NCI-H2081 (cell line): ENCODE data around the gene GPR108.
A peak's percentile ranks its signal among the peaks of the same experiment; 100 is the strongest.

ENCODE experiments used
- DNase-seq, 2 experiments: peaks; one replicate each; lab custom pipeline; 2025; lab: John Stamatoyannopoulos, UW

Gene GPR108

DNA sequence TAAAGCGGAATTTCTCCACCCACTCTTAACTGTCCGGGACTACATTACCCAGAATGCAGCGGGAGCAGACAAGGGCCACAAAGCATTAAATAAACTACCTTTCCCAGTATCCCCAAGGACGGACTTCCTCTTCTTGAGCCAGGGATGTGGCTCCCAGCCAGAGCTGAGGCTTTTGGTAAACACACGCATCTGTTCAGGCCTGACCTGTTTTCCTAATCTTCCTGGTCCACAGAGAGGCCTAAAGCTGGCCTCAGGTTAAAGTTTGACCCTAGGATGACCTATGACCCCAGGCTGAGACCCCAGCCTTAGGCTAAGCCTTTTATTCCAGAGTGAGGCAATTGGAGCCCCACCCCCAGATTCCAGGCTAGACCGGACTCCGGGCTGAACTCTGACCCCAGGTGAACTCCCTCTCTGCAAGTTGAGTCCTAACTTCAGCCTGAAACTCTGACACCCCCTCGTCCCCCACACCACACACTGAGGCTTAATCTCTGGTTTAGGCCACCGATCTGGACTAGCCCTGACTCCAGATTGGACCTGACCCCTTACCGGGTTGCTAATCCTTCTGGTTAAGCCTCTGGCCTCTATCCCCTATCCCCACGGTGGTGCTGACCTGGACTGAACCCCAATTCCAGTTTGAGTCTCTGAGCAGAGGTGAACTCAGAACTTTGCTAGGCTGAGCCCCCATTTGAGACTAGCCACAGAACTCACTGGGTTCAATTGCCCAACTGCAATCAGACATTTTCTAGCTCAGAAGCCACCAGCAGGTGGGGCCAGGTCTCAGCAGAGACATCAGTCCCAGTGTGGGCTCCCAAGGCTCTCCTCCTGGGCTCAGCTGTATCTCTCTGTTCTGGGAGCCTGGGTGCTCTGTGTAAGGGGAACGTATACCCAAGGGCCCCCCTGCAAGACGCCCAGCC lies 750 bp upstream of the GPR108 start:
- peak in 1 of 2 experiments; percentile 61 for DNase-seq

GRCh38 chr19:6736917-6737283 lies 480 bp downstream of the GPR108 start:
- no peak for DNase-seq

GRCh38 chr19:6736169-6736916 lies 1.0 kb downstream of the GPR108 start:
- peak; percentile 34 to 38 for DNase-seq

DNA sequence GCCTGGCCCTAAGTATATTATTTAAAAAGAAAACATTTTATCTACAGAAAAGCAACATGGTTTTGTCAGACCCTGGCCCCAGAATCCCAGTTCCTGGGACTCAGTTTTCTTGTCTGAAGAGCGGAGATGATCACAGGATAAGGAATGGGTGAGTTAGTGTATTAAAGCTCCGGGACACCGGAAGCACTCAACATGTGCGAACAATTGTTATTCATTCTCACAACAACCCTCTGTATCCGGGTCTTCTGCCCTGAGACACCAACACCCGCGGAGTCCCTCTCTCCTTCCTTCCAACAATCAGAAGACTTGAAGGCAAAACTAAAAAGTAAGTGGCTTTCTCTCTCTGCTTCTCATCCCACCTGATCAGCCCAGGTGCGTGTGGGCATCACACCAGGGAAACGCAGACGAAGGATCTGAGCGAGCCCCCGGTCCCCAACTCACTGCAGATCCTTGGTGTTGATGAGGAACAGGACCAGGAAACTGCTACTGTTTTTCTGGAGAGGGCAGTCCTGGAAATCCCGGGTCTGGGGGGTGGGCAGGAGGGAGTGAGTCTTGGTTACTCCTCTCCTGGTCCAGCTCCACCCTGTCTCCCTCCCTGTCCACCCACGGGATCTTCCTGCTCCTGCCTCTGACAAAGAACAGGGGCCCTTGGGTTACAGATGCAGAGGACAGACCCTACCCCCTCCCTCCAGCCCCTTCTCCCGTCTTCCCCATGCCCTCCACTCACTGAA lies 2.0 kb downstream of the GPR108 start:
- DNase-seq, result no peak

- no peak for DNase-seq
These were observed 3.2 kb downstream of the GPR108 start for GRCh38 chr19:6734096-6734696.

- no peak for DNase-seq
These were observed 3.9 kb downstream of the GPR108 start for GRCh38 chr19:6733338-6734095.

DNA sequence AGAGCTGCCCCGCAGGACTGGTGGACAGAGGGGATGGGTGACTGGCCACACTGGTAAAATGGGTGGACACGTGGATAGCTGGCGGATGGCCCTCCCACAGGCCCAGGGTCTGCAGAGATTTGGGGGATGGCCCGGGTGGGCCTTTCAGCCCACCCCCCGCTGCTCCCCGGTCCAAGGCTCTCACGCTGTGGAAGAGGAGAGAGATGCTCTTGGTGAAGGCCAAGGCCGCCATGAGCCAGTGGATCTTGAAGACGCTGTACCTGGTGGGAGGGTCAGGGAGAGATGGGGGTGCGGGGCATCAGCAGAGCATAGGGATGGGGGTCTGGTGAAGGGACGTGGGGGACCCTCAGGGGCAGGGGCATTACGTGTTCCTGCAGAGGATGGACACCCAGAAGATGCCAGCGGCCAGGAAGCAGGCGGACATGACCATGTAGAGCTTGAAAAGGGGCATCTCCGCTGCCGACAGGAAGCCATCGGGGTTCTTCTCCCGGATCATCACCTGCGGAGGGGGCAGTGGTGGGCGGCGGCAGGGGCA lies 4.5 kb downstream of the GPR108 start:
- DNase-seq, result no peak

DNA sequence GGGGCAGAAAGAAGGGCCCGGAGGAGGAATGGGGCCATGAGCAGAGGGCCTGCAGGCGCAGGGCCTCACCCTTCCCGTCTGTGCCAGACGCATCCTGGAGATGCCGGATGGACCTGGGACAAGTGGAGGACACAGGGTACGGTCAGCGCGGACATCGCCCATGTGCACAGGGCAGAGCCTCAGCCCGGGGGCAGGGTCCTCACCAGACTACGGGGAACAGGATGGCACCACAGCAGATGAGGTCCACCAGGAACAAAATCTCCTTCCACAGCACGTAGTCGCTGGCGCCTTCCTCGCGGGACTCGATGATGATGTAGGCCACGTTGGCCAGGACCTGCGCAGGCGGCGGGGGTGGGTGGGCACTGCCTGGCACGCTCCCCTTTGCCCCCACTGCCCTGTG lies 5.6 kb downstream of the GPR108 start:
- no peak for DNase-seq

GRCh38 chr19:6730941-6731670 lies 6.3 kb downstream of the GPR108 start:
- DNase-seq, result no peak

GRCh38 chr19:6730153-6730804 lies 7.1 kb downstream of the GPR108 start:
- DNase-seq, result no peak

DNA sequence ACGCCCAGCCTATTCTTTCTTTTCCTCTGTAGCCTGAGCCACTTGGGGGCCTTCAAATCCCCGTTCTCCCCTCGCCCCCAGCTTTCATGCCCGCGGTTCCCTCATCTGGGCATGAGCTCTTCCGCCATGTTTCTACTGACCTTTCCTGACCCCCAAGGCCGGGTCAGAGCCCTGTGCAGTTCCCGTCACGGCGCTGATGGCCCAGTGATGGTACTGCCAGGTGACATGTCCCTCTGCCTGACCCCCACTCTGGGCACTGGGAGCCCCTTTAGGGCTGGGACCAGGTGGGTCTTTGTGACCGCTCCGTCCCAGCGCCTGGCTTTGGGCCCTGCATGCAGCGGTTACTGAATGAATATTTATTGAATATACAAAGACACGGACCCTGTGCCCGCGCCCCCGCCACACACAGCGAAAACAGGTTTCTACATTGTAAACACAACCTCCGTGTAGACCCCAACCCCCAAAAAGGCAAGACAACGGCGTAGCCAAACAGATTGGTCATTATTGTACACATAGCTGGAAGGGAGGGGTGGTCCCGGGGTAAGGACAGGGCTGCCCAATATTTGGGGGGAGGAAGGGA lies 7.7 kb downstream of the GPR108 start:
- no peak for DNase-seq

DNA sequence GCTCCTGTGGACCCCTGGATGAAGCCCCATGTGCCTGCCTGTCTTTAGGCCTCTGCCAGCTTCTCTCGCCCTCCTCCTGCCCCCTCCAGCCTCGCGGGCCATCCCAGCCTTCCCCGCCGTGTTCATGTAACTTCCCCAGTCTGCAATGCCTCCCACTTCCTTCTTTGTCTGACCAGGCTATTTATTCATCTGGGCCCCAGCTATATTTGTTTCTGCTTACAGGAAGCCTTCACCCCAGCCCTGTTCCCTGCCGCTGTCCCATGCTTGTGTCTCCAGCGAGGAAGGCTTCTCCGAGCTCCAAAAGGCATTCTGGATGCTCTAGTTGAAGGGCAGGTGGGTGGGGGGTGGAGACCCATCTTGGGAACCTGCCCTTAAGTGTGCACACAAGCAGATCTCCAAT lies 9.0 kb downstream of the GPR108 start:
- DNase-seq, result no peak

DNA sequence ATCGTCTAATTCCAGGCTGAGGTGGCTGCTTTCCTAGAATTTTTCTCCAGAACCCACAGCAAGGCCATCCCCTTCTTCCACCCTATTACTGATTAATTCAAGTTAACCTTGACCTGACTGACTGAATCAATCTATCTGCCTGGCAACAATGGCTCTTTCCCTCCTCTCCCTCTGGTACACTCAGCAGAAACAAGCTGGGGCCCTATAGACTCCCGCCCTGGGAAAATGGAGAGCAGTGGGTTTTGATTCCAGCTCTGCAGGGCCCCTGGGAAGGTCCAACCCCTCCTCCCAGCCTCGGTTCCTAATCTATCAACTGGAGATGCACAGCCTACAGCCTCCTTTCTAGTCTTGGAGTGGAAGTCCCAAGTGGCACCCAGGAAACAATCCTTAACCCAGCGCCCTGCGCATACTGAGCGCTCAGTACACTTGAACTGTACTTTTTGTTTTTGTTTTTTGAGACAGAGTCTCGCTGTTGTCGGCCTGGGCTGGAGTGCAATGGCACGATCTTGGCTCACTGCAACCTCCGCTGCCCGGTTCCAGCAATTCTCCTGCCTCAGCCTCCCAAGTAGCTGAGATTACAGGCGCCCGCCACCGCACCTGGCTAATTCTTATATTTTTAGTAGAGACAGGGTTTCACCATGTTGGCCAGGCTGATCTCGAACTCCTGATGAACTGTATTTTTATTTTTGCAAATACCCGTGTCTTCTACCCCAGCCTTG lies 11.7 kb downstream of the GPR108 start:
- no peak for DNase-seq

DNA sequence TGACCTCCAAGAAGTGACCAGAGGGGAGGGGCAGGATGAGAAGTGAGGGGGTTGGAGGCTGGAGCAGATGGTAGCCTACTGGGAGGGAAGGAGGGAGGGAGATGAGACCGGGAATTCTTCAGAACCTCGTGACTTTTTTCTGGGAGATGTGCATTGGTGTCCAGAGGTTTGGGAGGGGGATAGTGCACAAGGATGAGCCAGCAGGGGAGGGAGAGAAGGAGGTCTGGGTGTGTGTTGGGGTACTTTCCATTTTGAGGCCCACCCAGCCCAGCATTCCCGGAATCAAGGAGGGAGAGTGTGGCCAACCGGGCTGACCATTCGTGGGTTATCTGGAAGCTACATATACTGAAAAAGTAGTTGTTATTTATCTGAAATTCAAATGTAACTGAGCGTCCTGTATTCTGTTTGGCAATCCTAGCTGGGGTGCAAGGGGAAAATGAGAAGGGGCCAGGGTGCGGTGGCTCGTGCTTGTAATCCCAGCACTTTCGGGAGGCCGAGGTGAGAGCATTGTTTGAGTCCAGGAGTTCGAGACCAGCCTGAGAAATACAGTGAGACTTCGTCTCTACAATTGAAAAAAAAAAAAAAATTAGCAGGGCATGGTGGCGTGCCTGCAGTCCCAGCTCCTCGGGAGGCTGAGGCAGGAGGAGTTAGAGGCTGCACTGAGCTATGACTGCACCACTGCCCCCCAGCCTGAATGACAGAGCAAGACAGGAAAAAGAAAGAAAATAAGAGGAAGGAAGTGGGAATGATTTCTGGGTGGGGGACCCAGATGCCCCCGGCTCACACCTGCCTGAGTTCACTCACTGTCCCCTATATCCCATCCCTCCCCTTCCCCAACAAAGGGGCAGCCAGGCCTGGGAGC lies 12.5 kb downstream of the GPR108 start:
- no peak for DNase-seq

DNA sequence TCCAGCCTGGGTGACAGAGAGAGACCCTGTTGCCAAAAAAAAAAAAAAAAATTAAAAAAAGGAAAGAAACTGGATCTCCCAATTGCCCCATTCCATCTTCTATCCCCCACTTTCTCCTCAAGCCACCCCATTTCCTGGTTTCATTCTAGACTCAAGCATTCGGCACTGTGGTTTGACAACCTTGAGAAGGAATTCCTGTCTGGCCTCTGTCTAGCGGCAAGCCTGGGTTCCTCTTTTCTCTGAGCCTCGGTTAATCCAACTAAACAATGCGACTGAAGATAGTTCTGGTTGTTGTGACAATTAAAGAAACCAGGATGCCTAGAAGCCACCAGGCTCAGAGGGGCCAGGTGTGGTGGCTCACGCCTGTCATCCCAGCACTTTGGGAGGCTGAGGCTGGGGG lies 13.6 kb downstream of the GPR108 start:
- DNase-seq, result no peak

DNA sequence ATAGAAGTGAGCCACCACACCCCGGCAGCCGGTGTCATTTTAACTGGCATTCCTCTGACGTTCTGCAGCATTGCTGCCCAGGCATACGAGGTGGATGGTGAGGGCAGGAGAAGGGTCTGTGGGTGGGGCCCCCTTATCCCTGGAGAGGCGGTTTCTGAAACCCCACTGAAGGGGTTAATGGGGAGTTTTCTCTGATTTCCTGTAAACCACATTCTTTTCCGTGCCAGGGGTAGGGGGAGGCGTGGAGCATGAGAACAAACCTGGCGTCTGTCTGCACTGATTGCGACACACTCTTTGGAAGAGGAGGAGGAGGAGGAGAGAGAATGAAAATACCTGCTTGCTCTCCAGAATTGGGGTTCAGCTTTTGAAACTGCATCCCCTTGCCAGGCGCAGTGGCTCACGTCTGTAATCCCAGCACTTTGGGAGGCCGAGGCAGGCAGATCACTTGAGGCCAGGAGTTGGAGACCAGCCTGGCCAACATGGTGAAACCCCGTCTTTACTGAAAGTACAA lies 14.2 kb downstream of the GPR108 start:
- DNase-seq, result no peak

DNA sequence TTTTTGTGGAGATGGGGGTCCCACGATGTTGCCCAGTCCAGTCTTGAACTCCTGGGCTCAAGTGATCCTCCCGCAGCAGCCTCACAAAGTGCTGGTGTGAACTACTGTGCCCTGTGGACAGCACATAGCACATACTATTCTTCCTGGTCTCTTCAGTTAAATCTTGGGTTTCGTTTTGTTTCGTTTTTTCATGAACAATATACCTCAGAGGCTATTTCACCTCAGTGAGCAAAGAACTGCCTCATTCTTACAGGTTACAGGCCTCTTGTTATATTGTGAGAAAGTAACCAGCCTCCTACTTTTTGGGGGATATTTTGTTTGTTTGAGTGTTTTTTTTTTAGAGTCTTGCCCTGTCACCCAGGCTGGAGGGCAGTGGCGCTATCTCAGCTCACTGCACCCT lies 15.6 kb downstream of the GPR108 start:
- no peak for DNase-seq

DNA sequence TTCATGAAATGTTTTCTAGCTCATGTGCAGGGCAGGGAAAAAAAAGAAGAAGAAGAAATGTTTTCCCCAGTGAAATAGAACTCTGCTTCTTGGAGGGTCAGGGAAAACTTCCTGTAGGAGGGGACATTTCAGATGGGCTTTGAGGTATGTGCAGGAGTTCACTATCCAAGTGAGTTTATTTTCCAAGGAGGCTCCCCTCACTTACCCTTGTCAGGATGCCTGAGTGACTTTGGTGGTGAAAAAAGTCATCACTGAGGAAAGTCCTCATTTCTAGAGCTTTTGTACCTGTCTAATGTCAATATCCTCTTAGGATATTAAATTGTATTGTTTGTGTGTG lies 16.3 kb downstream of the GPR108 start:
- DNase-seq, result no peak
